OCI-LY1 (cell line): ENCODE data around the gene ABCB4.

Experiments used
- H2AFZ ChIP-seq: fragments of 200-600 bp; sonication (generic), shearing (Covaris generic); 2 replicates; pipeline ENCODE4 v1.6.0; 2014; ENCODE audit warnings: antibody characterized with exemption, mild to moderate bottlenecking, low read length
- H3F3A ChIP-seq: fragments of 200-600 bp; sonication (generic), shearing (Covaris generic); 2 replicates; pipeline ENCODE4 v1.6.0; 2014; ENCODE audit warnings: mild to moderate bottlenecking, antibody characterized with exemption, low read length, moderate library complexity; ENCODE audit not compliant: insufficient read depth
- H3K27ac ChIP-seq: fragments of 200-600 bp; sonication (generic); 2 replicates; pipeline ENCODE4 v1.5.1; 2014; ENCODE audit warnings: low read length, mixed run types, mild to moderate bottlenecking, low read depth; ENCODE audit not compliant: poor library complexity, severe bottlenecking
- H3K27me3 ChIP-seq: fragments of 200-600 bp; sonication (generic); 2 replicates; pipeline ENCODE4 v1.6.0; 2014; ENCODE audit warnings: antibody characterized with exemption, mild to moderate bottlenecking, low read length, moderate library complexity; ENCODE audit not compliant: insufficient read depth
- H3K36me3 ChIP-seq: fragments of 200-600 bp; sonication (generic); 2 replicates; pipeline ENCODE4 v1.6.1; 2014; ENCODE audit warnings: mild to moderate bottlenecking, antibody characterized with exemption, low read length, moderate library complexity, mixed read lengths; ENCODE audit not compliant: insufficient read depth
- H3K4me1 ChIP-seq: fragments of 200-600 bp; sonication (generic); 2 replicates; pipeline ENCODE4 v1.5.1; 2014; ENCODE audit warnings: mild to moderate bottlenecking, low read length, moderate library complexity; ENCODE audit not compliant: insufficient read depth, severe bottlenecking
- H3K4me2 ChIP-seq: fragments of 200-600 bp; sonication (generic), shearing (Covaris generic); 2 replicates; pipeline ENCODE4 v1.6.1; 2014; ENCODE audit warnings: low read length
- H3K4me3 ChIP-seq: fragments of 200-600 bp; sonication (generic); 2 replicates; pipeline ENCODE4 v1.5.1; 2014; ENCODE audit warnings: low read length, low read depth, mild to moderate bottlenecking, mixed read lengths; ENCODE audit not compliant: poor library complexity, severe bottlenecking
- H3K79me2 ChIP-seq: fragments of 200-600 bp; shearing (Covaris generic); 2 replicates; pipeline ENCODE4 v1.6.1; 2016; ENCODE audit warnings: mixed run types, low read length, mixed read lengths; ENCODE audit not compliant: insufficient read depth
- H3K9ac ChIP-seq: fragments of 200-600 bp; sonication (generic), shearing (Covaris generic); 2 replicates; pipeline ENCODE4 v1.6.1; 2014; ENCODE audit warnings: mild to moderate bottlenecking, low read length, mixed read lengths
- H3K9me2 ChIP-seq: fragments of 200-600 bp; sonication (generic), shearing (Covaris generic); 2 replicates; pipeline ENCODE4 v1.6.1; 2014; ENCODE audit warnings: low read depth, mild to moderate bottlenecking, low read length, mixed read lengths
- H3K9me3 ChIP-seq: fragments of 200-600 bp; shearing (Covaris generic); 2 replicates; pipeline ENCODE4 v1.6.1; 2014; ENCODE audit warnings: low read length, mixed read lengths
- H4K20me1 ChIP-seq: fragments of 200-600 bp; sonication (generic), shearing (Covaris generic); 2 replicates; pipeline ENCODE4 v1.6.0; 2016; ENCODE audit warnings: mild to moderate bottlenecking, low read length; ENCODE audit not compliant: insufficient read depth
- EZH2 ChIP-seq: fragments of 200-600 bp; sonication (generic), shearing (Covaris generic); IDR thresholded peaks from 2 replicates; pipeline ENCODE4 v1.8.0; 2017; ENCODE audit warnings: borderline replicate concordance, mixed run types, mild to moderate bottlenecking, antibody characterized with exemption, low read length, moderate library complexity, mixed read lengths
- TF ChIP-seq, protein P1 (sequence below): fragments of 200-600 bp; sonication (generic), shearing (Covaris generic); IDR thresholded peaks from 2 replicates; pipeline ENCODE4 v1.5.1; 2017; ENCODE audit warnings: mild to moderate bottlenecking, antibody characterized with exemption, low read length, moderate library complexity, mixed read lengths

The ABCB4 gene

DNA sequence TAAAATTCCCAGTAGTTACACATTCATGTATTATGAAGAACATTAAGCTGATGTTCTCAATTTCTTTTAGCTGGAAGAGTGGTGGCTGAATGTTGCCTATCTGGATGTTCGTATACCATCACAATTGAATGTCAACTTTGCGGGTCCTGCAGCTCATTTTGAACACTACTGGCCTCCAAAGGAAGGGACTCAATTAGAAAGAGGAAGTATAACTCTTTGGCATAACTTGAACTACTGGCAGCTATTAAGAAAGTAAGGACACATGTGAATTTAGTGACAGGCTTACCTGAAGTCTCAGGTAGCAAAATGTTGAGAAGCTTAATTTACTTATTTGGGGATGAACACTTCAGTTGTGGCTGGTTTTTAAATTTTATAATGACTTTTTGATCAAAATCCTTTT lies 114.2 kb downstream of the ABCB4 start:
- Histone ChIP-seq H3K9ac (no peak overlapping the region), H3K36me3 (peaks cover 46% of the 10 kb centered on the region), H3K9me2 (no peaks in the 10 kb centered on the region), H3F3A (no peaks in the 10 kb centered on the region), H2AFZ (no peak overlapping the region), H3K4me1 (no peaks in the 10 kb centered on the region), H3K27ac (no peak overlapping the region), H3K4me3 (no peak overlapping the region), H3K27me3 (no peaks in the 10 kb centered on the region), H4K20me1 (no peaks in the 10 kb centered on the region), H3K9me3 (no peaks in the 10 kb centered on the region), H3K4me2 (no peak overlapping the region), H3K79me2 (no peaks in the 10 kb centered on the region)
- TF ChIP-seq, protein P1, sequence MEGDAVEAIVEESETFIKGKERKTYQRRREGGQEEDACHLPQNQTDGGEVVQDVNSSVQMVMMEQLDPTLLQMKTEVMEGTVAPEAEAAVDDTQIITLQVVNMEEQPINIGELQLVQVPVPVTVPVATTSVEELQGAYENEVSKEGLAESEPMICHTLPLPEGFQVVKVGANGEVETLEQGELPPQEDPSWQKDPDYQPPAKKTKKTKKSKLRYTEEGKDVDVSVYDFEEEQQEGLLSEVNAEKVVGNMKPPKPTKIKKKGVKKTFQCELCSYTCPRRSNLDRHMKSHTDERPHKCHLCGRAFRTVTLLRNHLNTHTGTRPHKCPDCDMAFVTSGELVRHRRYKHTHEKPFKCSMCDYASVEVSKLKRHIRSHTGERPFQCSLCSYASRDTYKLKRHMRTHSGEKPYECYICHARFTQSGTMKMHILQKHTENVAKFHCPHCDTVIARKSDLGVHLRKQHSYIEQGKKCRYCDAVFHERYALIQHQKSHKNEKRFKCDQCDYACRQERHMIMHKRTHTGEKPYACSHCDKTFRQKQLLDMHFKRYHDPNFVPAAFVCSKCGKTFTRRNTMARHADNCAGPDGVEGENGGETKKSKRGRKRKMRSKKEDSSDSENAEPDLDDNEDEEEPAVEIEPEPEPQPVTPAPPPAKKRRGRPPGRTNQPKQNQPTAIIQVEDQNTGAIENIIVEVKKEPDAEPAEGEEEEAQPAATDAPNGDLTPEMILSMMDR: no peak
- no peak for TF ChIP-seq EZH2

DNA sequence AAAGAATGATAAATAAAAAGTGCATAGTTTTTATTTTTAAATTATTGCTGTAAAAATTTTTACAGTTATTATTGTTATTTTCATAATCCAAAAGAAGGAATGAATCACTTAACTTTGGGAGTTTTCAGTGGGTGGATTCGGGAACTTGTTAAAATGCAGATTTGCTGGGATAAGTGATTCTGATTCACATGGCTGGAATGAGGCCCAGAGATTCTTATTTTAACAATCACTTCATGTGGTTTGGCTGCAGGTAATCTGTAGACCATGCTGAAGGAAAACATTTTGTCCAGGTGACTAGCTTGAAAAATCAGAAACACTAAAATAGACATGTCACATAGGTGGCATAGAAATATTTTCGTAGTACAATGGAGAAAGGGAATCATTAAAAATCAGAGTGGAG lies 116.1 kb downstream of the ABCB4 start:
- Histone ChIP-seq H3K4me1 (no peaks in the 10 kb centered on the region), H3K4me2 (no peak overlapping the region), H3K79me2 (no peaks in the 10 kb centered on the region), H3K36me3 (peaks cover 65% of the 10 kb centered on the region), H3K9ac (no peak overlapping the region), H2AFZ (no peak overlapping the region), H3K27ac (no peak overlapping the region), H3F3A (no peaks in the 10 kb centered on the region), H3K4me3 (no peak overlapping the region), H3K9me2 (no peaks in the 10 kb centered on the region), H4K20me1 (no peaks in the 10 kb centered on the region), H3K9me3 (peaks cover 11% of the 10 kb centered on the region), H3K27me3 (no peaks in the 10 kb centered on the region)
- TF ChIP-seq, protein P1: no peak

DNA sequence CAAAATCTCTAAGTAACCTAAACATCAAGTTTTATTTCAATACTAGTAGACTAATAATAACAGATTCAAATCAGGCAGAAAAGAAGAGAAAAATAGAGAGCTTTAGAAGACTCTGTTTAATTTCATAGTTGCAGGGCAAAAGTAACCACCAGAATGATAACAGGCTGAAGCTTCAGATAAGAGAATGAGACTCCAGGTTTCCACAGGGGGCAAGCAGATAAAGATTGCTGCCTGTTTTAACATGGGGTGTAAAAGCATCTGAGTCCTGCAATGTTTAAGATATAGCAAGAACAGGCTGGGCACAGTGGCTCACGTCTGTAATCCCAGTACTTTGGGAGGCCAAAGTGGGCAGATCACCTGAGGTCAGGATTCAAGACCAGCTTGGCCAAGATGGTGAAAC lies 119.0 kb downstream of the ABCB4 start:
- Histone ChIP-seq H3K4me2 (no peak overlapping the region), H3K9me3 (peaks cover 20% of the 10 kb centered on the region), H3K27ac (no peak overlapping the region), H3F3A (no peaks in the 10 kb centered on the region), H3K27me3 (no peaks in the 10 kb centered on the region), H4K20me1 (no peaks in the 10 kb centered on the region), H3K4me1 (no peaks in the 10 kb centered on the region), H3K4me3 (no peak overlapping the region), H3K79me2 (no peaks in the 10 kb centered on the region), H3K9me2 (no peaks in the 10 kb centered on the region), H3K36me3 (peaks cover 76% of the 10 kb centered on the region), H3K9ac (no peak overlapping the region), H2AFZ (no peak overlapping the region)
- TF ChIP-seq, protein P1: no peak
- no peak for TF ChIP-seq EZH2
